Measurements from ENCODE around the gene RBM5.
A peak's percentile ranks its signal among the peaks of the same experiment; 100 is the strongest.

The RBM5 gene

GRCh38 chr3:50127251-50127691 is 38.6 kb downstream of the RBM5 start:
- Mint-ChIP-seq H3K4me1 (no peaks in the 10 kb centered on the region), H3K9me3 (no peaks in the 10 kb centered on the region), H3K27ac (no peak overlapping the region), H3K4me3 (no peak overlapping the region), H3K27me3 (no peaks in the 10 kb centered on the region)
- DNase-seq (no peak), ATAC-seq (no peak)

- H3K4me3 Mint-ChIP-seq = no peak overlapping the region
- DNase-seq = no peak
- H3K9me3 Mint-ChIP-seq = no peaks in the 10 kb centered on the region
- H3K27ac Mint-ChIP-seq = no peak overlapping the region
- no peak for ATAC-seq
- no peaks in the 10 kb centered on the region for H3K4me1 Mint-ChIP-seq
- no peaks in the 10 kb centered on the region for H3K27me3 Mint-ChIP-seq
Measured at GRCh38 chr3:50128001-50128400, 39.3 kb downstream of the RBM5 start.

DNA sequence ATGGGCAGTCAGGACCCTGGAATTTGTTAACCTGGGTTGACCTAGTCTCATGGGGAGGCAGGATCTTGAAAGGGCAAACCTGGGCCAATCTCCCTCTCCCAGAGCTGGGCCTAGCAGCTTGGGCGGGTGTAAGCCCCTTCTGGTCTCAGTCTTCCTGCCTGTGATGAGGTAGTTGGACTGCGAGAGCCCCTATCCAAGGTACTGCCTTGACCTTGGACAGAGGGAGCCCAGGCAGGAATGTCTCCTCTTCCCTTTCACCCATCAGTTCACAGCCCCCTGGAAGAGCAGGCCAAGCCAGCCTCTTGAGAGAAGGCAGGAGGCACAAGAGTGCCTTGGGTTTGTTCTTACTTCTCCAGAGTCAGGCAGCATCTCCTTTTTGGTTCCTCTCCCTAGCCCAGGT is 41.7 kb downstream of the RBM5 start:
- DNase-seq (no peak), ATAC-seq (no peak)
- Mint-ChIP-seq H3K27me3 (no peaks in the 10 kb centered on the region), H3K9me3 (no peaks in the 10 kb centered on the region), H3K27ac (no peak overlapping the region), H3K4me3 (no peak overlapping the region), H3K4me1 (no peaks in the 10 kb centered on the region)

- H3K4me3 Mint-ChIP-seq = no peak overlapping the region
- ATAC-seq (no peak), DNase-seq (no peak)
- H3K9me3 Mint-ChIP-seq = no peaks in the 10 kb centered on the region
- peaks cover 1% of the 10 kb centered on the region for H3K4me1 Mint-ChIP-seq
- no peak overlapping the region for H3K27ac Mint-ChIP-seq
- H3K27me3 Mint-ChIP-seq = no peaks in the 10 kb centered on the region
Measured at GRCh38 chr3:50132421-50133282, 43.9 kb downstream of the RBM5 start.

GRCh38 chr3:50133283-50133615 is 44.5 kb downstream of the RBM5 start:
- ATAC-seq = no peak
- Mint-ChIP-seq H3K4me3 (no peak overlapping the region), H3K27ac (peak overlapping the region in 1 of 2 donors; percentile 78), H3K9me3 (no peaks in the 10 kb centered on the region), H3K4me1 (peaks cover 7% of the 10 kb centered on the region), H3K27me3 (peaks cover 2% of the 10 kb centered on the region)
- DNase-seq = no peak

- DNase-seq = no peak
- peak; percentile 29 for ATAC-seq
- peaks cover 16% of the 10 kb centered on the region for H3K4me1 Mint-ChIP-seq
- H3K27me3 Mint-ChIP-seq = peaks cover 11% of the 10 kb centered on the region
- no peak overlapping the region for H3K4me3 Mint-ChIP-seq
- H3K27ac Mint-ChIP-seq = no peak overlapping the region
- no peaks in the 10 kb centered on the region for H3K9me3 Mint-ChIP-seq
Measured at GRCh38 chr3:50134367-50134766, 45.6 kb downstream of the RBM5 start.

DNA sequence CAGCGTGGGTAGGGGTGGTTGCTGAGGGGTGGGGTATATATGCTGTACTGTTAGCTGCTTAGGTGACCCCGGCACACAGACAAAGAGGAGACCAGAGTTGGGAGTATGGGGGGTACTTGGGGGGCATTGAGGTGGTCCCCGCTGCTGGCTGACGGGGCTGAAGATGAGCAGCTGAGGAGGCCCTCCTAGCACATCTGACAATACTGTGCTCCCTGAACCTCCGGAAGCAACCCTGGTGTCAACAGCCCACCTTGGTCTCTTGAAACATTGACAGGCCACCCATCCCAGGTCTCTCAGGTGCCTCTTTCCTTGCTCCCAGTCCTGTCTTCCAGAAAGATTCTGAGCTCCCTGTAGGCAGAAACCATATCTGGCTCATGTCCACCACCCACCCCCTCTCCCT is 47.2 kb downstream of the RBM5 start:
- ATAC-seq = no peak
- Mint-ChIP-seq H3K27ac (no peak overlapping the region), H3K9me3 (no peaks in the 10 kb centered on the region)

DNA sequence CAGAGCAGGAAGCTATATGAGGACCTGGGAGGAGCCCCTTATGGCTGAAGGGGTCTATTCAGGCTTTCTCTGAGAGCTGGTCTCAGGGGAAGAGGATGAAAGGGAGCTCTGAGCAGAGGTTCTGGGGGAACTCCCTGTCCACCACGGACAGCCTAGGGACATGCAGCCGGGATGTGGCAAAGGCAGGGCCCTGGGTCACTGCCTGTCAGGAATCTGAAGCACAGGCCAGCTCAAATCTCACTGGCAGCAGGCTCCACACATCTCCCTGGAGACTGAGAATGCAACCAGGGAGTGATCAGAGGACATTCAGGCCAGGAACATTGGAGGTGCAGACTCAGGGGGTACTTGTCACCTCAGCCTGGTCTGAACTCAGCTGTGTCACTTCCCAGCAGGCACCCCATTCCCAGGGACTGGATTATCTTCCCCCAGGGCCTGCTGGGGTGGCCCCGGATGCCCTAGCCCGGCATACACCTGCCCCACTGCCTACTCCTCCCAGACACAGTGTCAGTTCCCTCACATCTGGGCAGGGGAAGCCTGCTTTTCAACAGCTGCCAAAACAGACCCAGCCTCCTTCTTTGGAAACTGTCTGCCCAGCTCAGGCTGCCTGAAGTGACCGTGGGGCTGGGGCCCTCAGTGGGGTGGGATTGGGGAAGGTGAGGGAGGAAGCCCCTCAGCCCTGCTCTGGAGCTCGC is 48.1 kb downstream of the RBM5 start:
- Mint-ChIP-seq H3K27ac (no peak overlapping the region), H3K27me3 (peaks cover 11% of the 10 kb centered on the region), H3K9me3 (no peaks in the 10 kb centered on the region), H3K4me1 (peaks cover 16% of the 10 kb centered on the region), H3K4me3 (no peak overlapping the region)
- no peak for DNase-seq
- ATAC-seq = no peak

More for the DNA sequence above, 47.2 kb downstream of the RBM5 start:
- DNase-seq = no peak
- H3K4me3 Mint-ChIP-seq = no peak overlapping the region
- H3K27me3 Mint-ChIP-seq = peaks cover 11% of the 10 kb centered on the region
- H3K4me1 Mint-ChIP-seq = peaks cover 16% of the 10 kb centered on the region

DNA sequence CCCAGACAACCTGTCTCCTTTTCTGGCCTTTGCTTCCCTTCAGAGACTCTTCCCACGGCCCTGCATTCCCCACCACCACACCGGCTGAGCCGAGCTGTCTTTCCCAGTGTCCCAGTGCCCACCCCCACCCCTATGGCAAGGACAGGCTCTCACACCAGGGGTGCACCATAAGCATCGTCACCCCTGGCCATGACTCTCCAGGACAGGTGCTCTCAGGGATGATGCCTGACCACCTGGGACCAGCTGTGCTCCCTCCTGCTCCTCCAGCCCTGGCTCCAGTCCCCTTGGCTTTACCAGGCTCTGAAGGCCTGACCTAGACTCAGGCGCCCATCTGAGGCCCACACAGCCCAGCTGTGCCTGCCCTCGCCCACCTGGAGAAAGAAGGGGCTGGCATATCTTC is 48.8 kb downstream of the RBM5 start:
- Mint-ChIP-seq H3K4me3 (no peak overlapping the region), H3K27ac (no peak overlapping the region), H3K4me1 (peaks cover 16% of the 10 kb centered on the region), H3K9me3 (no peaks in the 10 kb centered on the region), H3K27me3 (peaks cover 11% of the 10 kb centered on the region)
- ATAC-seq (no peak), DNase-seq (no peak)

- H3K4me3 Mint-ChIP-seq = peak overlapping the region in 1 of 2 donors; percentile 49
- H3K27ac Mint-ChIP-seq = peak overlapping the region; percentile 8 to 65
- peaks cover 16% of the 10 kb centered on the region for H3K4me1 Mint-ChIP-seq
- ATAC-seq (no peak), DNase-seq (no peak)
- H3K9me3 Mint-ChIP-seq = no peaks in the 10 kb centered on the region
- peaks cover 11% of the 10 kb centered on the region for H3K27me3 Mint-ChIP-seq
Measured at GRCh38 chr3:50138266-50139200, 49.8 kb downstream of the RBM5 start.

GRCh38 chr3:50139308-50139707 is 50.6 kb downstream of the RBM5 start:
- no peak overlapping the region for H3K4me3 Mint-ChIP-seq
- H3K9me3 Mint-ChIP-seq = no peaks in the 10 kb centered on the region
- peaks cover 16% of the 10 kb centered on the region for H3K4me1 Mint-ChIP-seq
- H3K27me3 Mint-ChIP-seq = peaks cover 11% of the 10 kb centered on the region
- ATAC-seq (no peak), DNase-seq (no peak)
- no peak overlapping the region for H3K27ac Mint-ChIP-seq

- no peak overlapping the region for H3K27ac Mint-ChIP-seq
- ATAC-seq = no peak
- H3K27me3 Mint-ChIP-seq = peaks cover 11% of the 10 kb centered on the region
- no peak for DNase-seq
- peaks cover 16% of the 10 kb centered on the region for H3K4me1 Mint-ChIP-seq
- no peak overlapping the region for H3K4me3 Mint-ChIP-seq
- no peaks in the 10 kb centered on the region for H3K9me3 Mint-ChIP-seq
Measured at GRCh38 chr3:50139718-50140423, 51.2 kb downstream of the RBM5 start.

DNA sequence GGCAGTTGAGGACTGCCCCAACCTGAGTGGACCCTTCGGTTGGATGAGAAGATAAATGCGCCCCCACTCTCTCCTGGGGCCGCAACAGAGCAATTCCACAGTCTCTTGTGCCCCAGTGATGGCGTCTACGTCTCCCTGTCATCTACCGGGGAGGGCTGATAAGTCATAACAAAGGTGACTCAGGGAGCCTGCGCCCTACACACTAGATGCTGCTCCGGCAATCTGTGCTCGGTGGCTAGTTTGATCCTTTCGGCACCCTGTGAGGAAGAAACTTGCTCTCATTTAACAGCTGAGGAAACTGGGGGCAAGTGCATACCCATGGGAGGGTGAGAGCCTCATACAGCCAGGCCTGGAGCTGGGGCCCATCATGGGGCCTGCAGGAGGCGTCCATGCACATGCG is 52.3 kb downstream of the RBM5 start:
- Mint-ChIP-seq H3K4me1 (peaks cover 16% of the 10 kb centered on the region), H3K9me3 (no peaks in the 10 kb centered on the region), H3K27me3 (peaks cover 11% of the 10 kb centered on the region), H3K27ac (no peak overlapping the region), H3K4me3 (no peak overlapping the region)
- ATAC-seq (no peak), DNase-seq (no peak)

GRCh38 chr3:50146316-50146901 is 57.7 kb downstream of the RBM5 start:
- ATAC-seq (no peak), DNase-seq (no peak)
- no peak overlapping the region for H3K4me3 Mint-ChIP-seq
- no peaks in the 10 kb centered on the region for H3K9me3 Mint-ChIP-seq
- no peak overlapping the region for H3K27ac Mint-ChIP-seq
- no peaks in the 10 kb centered on the region for H3K4me1 Mint-ChIP-seq
- no peaks in the 10 kb centered on the region for H3K27me3 Mint-ChIP-seq

DNA sequence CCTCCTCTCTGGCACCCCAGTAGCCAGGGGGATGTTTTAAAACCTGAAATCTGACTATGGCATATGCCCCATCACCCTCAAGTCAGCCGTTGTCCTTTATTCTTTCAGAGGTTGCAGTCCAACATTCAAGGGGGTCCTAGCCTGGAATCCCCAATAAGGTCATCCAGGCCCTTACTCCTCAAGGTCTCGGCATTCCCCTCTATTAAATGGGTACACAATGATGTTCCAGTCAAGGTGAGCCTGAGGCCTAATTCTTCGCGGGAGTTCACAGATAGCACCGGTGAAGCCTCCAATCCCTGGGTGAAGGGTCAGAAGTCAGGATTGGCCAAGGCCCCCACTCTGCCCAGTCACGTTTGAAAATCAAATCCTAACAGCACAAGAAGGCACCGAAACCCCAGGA is 58.3 kb downstream of the RBM5 start:
- no peak for DNase-seq
- H3K27me3 Mint-ChIP-seq = no peaks in the 10 kb centered on the region
- H3K4me1 Mint-ChIP-seq = no peaks in the 10 kb centered on the region
- no peak overlapping the region for H3K4me3 Mint-ChIP-seq
- ATAC-seq = no peak
- no peak overlapping the region for H3K27ac Mint-ChIP-seq
- H3K9me3 Mint-ChIP-seq = no peaks in the 10 kb centered on the region
